A549 treated with AZD9567 at 1 μM for 4 hours (cell line): ENCODE measurements around the gene MTNR1A. TPM values are rescaled to one million over a fixed set of nuclear protein-coding genes. Genes with fewer than 3 reads are reported as not detected.

Experiments
- total RNA-seq: library from RNA; stranded (reverse); fragments of 200-300 nt; extraction: Qiagen RNA extraction; gene quantifications from 5 replicates; pipeline ENCODE4 v1.2.3, GENCODE V29; 2022; ENCODE audit not compliant: insufficient read depth

Gene MTNR1A
- total RNA-seq, result 0.46 to 0.63 TPM (median 0.47 TPM) in 4 of 5 replicates, not detected in the other

GRCh38 chr4:186554914-186555827 is at the start of gene MTNR1A:
Gene MTNR1A (minus strand): TSS chr4:186555567. CDS start chr4:186555365, 202 bp downstream.

Other genes with a start within 250 kb of the MTNR1A start
- 124 to 215 TPM (median 134 TPM) in 5 replicates for gene FAT1, start 168.3 kb upstream of the MTNR1A start, total RNA-seq